ENCODE measurements around the gene PDGFA. TPM values are rescaled to one million over a fixed set of nuclear protein-coding genes. Genes with fewer than 3 reads are reported as not detected.

Gene PDGFA
- polyA plus RNA-seq, 1 experiment = 17.4 TPM

GRCh38 chr7:493661-494251 is 25.9 kb downstream of the PDGFA start:
- POLR2A ChIA-PET = no interaction called here
- CTCF ChIA-PET = no interaction called here
- Histone ChIP-seq H3K27me3 (ENCODE audit: control insufficient read depth, insufficient read depth, low read length) (peaks cover 5% of the 10 kb centered on the region; the same call in 1 of the 2 replicates), H3K4me3 (ENCODE audit: low read depth, low read length) (peak overlapping the region; percentile 9; the same call in 1 of the 2 replicates), H3K36me3 (ENCODE audit: control insufficient read depth, insufficient read depth, low read length) (peaks cover 2% of the 10 kb centered on the region; the same call in 1 of the 2 replicates)
- no peak for DNase-seq (ENCODE audit: low read depth)
- no peak for TF ChIP-seq CTCF (IDR thresholded peaks at IDR 0.05; ENCODE audit: insufficient read depth, low read depth, low read length)

GRCh38 chr7:492714-493065 is 27.0 kb downstream of the PDGFA start:
- Histone ChIP-seq H3K36me3 (ENCODE audit: control insufficient read depth, insufficient read depth, low read length) (no peaks in the 10 kb centered on the region; the same call in 1 of the 2 replicates), H3K4me3 (ENCODE audit: low read depth, low read length) (no peak overlapping the region), H3K27me3 (ENCODE audit: control insufficient read depth, insufficient read depth, low read length) (peaks cover 5% of the 10 kb centered on the region; the same call in 1 of the 2 replicates)
- CTCF ChIA-PET = no interaction called here
- POLR2A ChIA-PET = no interaction called here
- no peak for DNase-seq (ENCODE audit: low read depth)
- TF ChIP-seq CTCF (IDR thresholded peaks at IDR 0.05; ENCODE audit: insufficient read depth, low read depth, low read length) = no peak

GRCh38 chr7:491958-492713 is 27.5 kb downstream of the PDGFA start:
- peaks cover 8% of the 10 kb centered on the region for H3K27me3 ChIP-seq (ENCODE audit: control insufficient read depth, insufficient read depth, low read length)
- ChIA-PET CTCF (no interaction called here), POLR2A (no interaction called here)
- no peak for TF ChIP-seq CTCF (IDR thresholded peaks at IDR 0.05; ENCODE audit: insufficient read depth, low read depth, low read length)
- DNase-seq (ENCODE audit: low read depth) = no peak
- no peak overlapping the region for H3K4me3 ChIP-seq (ENCODE audit: low read depth, low read length)
- no peaks in the 10 kb centered on the region; the same call in 1 of the 2 replicates for H3K36me3 ChIP-seq (ENCODE audit: control insufficient read depth, insufficient read depth, low read length)

GRCh38 chr7:491292-491957 is 28.2 kb downstream of the PDGFA start:
- TF ChIP-seq CTCF (IDR thresholded peaks at IDR 0.05; ENCODE audit: insufficient read depth, low read depth, low read length) = no peak
- no peak for DNase-seq (ENCODE audit: low read depth)
- CTCF ChIA-PET = no interaction called here
- POLR2A ChIA-PET = interaction anchor here (0.7 kb wide), 1 partner anchor 23 kb away, joined by 3 read pairs; no protein-coding TSS in a partner anchor
- H3K36me3 ChIP-seq (ENCODE audit: control insufficient read depth, insufficient read depth, low read length) = no peaks in the 10 kb centered on the region; the same call in 1 of the 2 replicates
- peaks cover 8% of the 10 kb centered on the region for H3K27me3 ChIP-seq (ENCODE audit: control insufficient read depth, insufficient read depth, low read length)
- H3K4me3 ChIP-seq (ENCODE audit: low read depth, low read length) = no peak overlapping the region

Measured in BJ (cell line).